ENCODE measurements around the gene BHMT2.

Gene BHMT2

GRCh38 chr5:79062436-79062835 is 7.1 kb upstream of the BHMT2 start:
- no peak for DNase-seq (ENCODE audit: low spot score)

- no peak for DNase-seq (ENCODE audit: low spot score)
Observed at GRCh38 chr5:79070350-79070667, 742 bp downstream of the BHMT2 start.

GRCh38 chr5:79074641-79075040 is 5.1 kb downstream of the BHMT2 start:
- peak; percentile 24 for DNase-seq (ENCODE audit: low spot score)

GRCh38 chr5:79075646-79076426 is 6.3 kb downstream of the BHMT2 start:
- DNase-seq (ENCODE audit: low spot score) = no peak

- DNase-seq (ENCODE audit: low spot score) = no peak
Observed at GRCh38 chr5:79076819-79077218, 7.3 kb downstream of the BHMT2 start.

- DNase-seq (ENCODE audit: low spot score) = no peak
Observed at GRCh38 chr5:79077680-79078365, 8.3 kb downstream of the BHMT2 start.

- DNase-seq (ENCODE audit: low spot score) = no peak
Observed at GRCh38 chr5:79080804-79081203, 11.2 kb downstream of the BHMT2 start.

GRCh38 chr5:79081779-79082178 is 12.2 kb downstream of the BHMT2 start:
- no peak for DNase-seq (ENCODE audit: low spot score)

- DNase-seq (ENCODE audit: low spot score) = no peak
Observed at GRCh38 chr5:79086116-79086515, 16.5 kb downstream of the BHMT2 start.

- DNase-seq (ENCODE audit: low spot score) = no peak
Observed at GRCh38 chr5:79088507-79088906, 18.9 kb downstream of the BHMT2 start.

- no peak for DNase-seq (ENCODE audit: low spot score)
Observed at GRCh38 chr5:79091064-79091463, 21.5 kb downstream of the BHMT2 start.

- no peak for DNase-seq (ENCODE audit: low spot score)
Observed at GRCh38 chr5:79093762-79094161, 24.2 kb downstream of the BHMT2 start.

- no peak for DNase-seq (ENCODE audit: low spot score)
Observed at GRCh38 chr5:79105868-79106267, 36.3 kb downstream of the BHMT2 start.

GRCh38 chr5:79107020-79107796 is 37.6 kb downstream of the BHMT2 start:
- no peak for DNase-seq (ENCODE audit: low spot score)

GRCh38 chr5:79108086-79108485 is 38.5 kb downstream of the BHMT2 start:
- no peak for DNase-seq (ENCODE audit: low spot score)

GRCh38 chr5:79108792-79109191 is 39.2 kb downstream of the BHMT2 start:
- DNase-seq (ENCODE audit: low spot score) = no peak

GRCh38 chr5:79109527-79110492 is 40.2 kb downstream of the BHMT2 start:
- DNase-seq (ENCODE audit: low spot score) = peak; percentile 26

GRCh38 chr5:79111387-79111959 is 41.9 kb downstream of the BHMT2 start, which contains the start of gene BHMT:
Gene BHMT, plus strand, starts transcription at chr5:79111809. Its CDS starts 77 bp downstream, at chr5:79111886.
- DNase-seq (ENCODE audit: low spot score) = no peak

- no peak for DNase-seq (ENCODE audit: low spot score)
Observed at GRCh38 chr5:79111960-79112702, 42.6 kb downstream of the BHMT2 start.

- no peak for DNase-seq (ENCODE audit: low spot score)
Observed at GRCh38 chr5:79112703-79113058, 43.1 kb downstream of the BHMT2 start.

GRCh38 chr5:79119486-79119885 is 49.9 kb downstream of the BHMT2 start:
- DNase-seq (ENCODE audit: low spot score) = no peak
